HL-60 (cell line): ENCODE data around the gene GARRE1.

Experiments
- DNase-seq, 2 experiments: peaks; one replicate each; pipeline ENCODE4 v3.0.0-alpha.2; 2010 to 2020; ENCODE audit warnings: low read depth in 1 of 2, low spot score in 1 of 2
- H3K27ac ChIP-seq: fragments of 250-450 bp; sonication (Bioruptor Pico); replicated peaks from 2 replicates; pipeline ENCODE4 v1.5.1; 2020; ENCODE audit warnings: mild to moderate bottlenecking, moderate library complexity
- H3K27me3 ChIP-seq: fragments of 250-450 bp; sonication (Bioruptor Pico); 2 replicates; pipeline ENCODE4 v1.5.1; 2021; ENCODE audit warnings: mild to moderate bottlenecking, moderate library complexity; ENCODE audit not compliant: insufficient read depth, poor library complexity, severe bottlenecking
- H3K4me3 ChIP-seq: replicated peaks from 2 replicates; pipeline ENCODE4 v1.5.1; 2011; ENCODE audit warnings: mild to moderate bottlenecking, control low read depth, low read length; ENCODE audit not compliant: insufficient read depth
- GABPA ChIP-seq: IDR thresholded peaks from 2 replicates; pipeline ENCODE4 v1.6.1; 2012; ENCODE audit warnings: low read depth
- POLR2AphosphoS5 ChIP-seq: IDR thresholded peaks from 2 replicates; pipeline ENCODE4 v1.6.1; 2012; ENCODE audit warnings: low read depth
- SPI1 ChIP-seq: IDR thresholded peaks from 2 replicates; pipeline ENCODE4 v1.6.1; 2012; ENCODE audit warnings: low read depth, mild to moderate bottlenecking, borderline replicate concordance
- TF ChIP-seq, protein P1 (sequence below): IDR thresholded peaks from 2 replicates; pipeline ENCODE4 v1.6.1; 2012; ENCODE audit warnings: low read depth; ENCODE audit not compliant: insufficient replicate concordance
- TF ChIP-seq, protein P2 (sequence below): IDR thresholded peaks from one replicate; pipeline ENCODE4 v1.5.1; 2011; ENCODE audit warnings: low read length, control low read depth, inconsistent platforms; ENCODE audit not compliant: insufficient read depth

GARRE1 gene

GRCh38 chr19:34263745-34264237, 9.4 kb downstream of the GARRE1 start:
- DNase-seq, result no peak
- TF ChIP-seq, protein P1, sequence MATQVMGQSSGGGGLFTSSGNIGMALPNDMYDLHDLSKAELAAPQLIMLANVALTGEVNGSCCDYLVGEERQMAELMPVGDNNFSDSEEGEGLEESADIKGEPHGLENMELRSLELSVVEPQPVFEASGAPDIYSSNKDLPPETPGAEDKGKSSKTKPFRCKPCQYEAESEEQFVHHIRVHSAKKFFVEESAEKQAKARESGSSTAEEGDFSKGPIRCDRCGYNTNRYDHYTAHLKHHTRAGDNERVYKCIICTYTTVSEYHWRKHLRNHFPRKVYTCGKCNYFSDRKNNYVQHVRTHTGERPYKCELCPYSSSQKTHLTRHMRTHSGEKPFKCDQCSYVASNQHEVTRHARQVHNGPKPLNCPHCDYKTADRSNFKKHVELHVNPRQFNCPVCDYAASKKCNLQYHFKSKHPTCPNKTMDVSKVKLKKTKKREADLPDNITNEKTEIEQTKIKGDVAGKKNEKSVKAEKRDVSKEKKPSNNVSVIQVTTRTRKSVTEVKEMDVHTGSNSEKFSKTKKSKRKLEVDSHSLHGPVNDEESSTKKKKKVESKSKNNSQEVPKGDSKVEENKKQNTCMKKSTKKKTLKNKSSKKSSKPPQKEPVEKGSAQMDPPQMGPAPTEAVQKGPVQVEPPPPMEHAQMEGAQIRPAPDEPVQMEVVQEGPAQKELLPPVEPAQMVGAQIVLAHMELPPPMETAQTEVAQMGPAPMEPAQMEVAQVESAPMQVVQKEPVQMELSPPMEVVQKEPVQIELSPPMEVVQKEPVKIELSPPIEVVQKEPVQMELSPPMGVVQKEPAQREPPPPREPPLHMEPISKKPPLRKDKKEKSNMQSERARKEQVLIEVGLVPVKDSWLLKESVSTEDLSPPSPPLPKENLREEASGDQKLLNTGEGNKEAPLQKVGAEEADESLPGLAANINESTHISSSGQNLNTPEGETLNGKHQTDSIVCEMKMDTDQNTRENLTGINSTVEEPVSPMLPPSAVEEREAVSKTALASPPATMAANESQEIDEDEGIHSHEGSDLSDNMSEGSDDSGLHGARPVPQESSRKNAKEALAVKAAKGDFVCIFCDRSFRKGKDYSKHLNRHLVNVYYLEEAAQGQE, result no peak
- TF ChIP-seq GABPA, result no peak
- TF ChIP-seq, protein P2, sequence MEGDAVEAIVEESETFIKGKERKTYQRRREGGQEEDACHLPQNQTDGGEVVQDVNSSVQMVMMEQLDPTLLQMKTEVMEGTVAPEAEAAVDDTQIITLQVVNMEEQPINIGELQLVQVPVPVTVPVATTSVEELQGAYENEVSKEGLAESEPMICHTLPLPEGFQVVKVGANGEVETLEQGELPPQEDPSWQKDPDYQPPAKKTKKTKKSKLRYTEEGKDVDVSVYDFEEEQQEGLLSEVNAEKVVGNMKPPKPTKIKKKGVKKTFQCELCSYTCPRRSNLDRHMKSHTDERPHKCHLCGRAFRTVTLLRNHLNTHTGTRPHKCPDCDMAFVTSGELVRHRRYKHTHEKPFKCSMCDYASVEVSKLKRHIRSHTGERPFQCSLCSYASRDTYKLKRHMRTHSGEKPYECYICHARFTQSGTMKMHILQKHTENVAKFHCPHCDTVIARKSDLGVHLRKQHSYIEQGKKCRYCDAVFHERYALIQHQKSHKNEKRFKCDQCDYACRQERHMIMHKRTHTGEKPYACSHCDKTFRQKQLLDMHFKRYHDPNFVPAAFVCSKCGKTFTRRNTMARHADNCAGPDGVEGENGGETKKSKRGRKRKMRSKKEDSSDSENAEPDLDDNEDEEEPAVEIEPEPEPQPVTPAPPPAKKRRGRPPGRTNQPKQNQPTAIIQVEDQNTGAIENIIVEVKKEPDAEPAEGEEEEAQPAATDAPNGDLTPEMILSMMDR, result no peak
- TF ChIP-seq SPI1, result no peak
- TF ChIP-seq POLR2AphosphoS5, result no peak
- Histone ChIP-seq H3K27me3 (no peaks in the 10 kb centered on the region), H3K4me3 (no peak overlapping the region), H3K27ac (no peak overlapping the region)

GRCh38 chr19:34265221-34265650, 10.9 kb downstream of the GARRE1 start:
- Histone ChIP-seq H3K27ac (no peak overlapping the region), H3K27me3 (no peaks in the 10 kb centered on the region), H3K4me3 (no peak overlapping the region)
- TF ChIP-seq POLR2AphosphoS5, result no peak
- no peak for TF ChIP-seq SPI1
- no peak for TF ChIP-seq GABPA
- DNase-seq, result no peak

DNA sequence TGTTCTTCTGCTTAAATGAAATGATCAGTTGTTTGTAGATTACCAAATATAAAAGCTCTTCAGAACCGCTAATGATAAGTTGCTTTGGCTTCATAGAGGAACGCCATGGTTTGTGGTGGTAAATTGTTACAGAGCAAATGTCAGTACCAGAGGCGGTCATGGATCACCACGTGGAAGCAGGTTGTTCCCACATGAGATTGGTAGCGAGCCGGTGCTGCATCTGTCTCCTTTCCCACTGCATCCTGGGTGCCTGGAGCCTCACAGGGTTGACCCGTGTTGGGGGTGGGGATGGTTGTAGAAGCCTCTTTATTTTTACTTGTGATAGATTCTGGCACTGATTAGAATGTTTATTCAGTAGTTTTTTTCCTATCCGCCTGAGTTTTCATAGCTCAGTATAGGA, 14.7 kb downstream of the GARRE1 start:
- Histone ChIP-seq H3K27me3 (no peaks in the 10 kb centered on the region), H3K27ac (no peak overlapping the region), H3K4me3 (no peak overlapping the region)
- DNase-seq, result no peak
- no peak for TF ChIP-seq POLR2AphosphoS5
- TF ChIP-seq, protein P2, result no peak
- TF ChIP-seq SPI1, result no peak
- no peak for TF ChIP-seq GABPA
- TF ChIP-seq, protein P1, result no peak

GRCh38 chr19:34269489-34269888, 15.1 kb downstream of the GARRE1 start:
- H3K4me3 ChIP-seq, result no peak overlapping the region
- H3K27me3 ChIP-seq, result no peaks in the 10 kb centered on the region
- TF ChIP-seq, protein P2, result no peak
- TF ChIP-seq GABPA (no peak), POLR2AphosphoS5 (no peak)
- no peak for DNase-seq
- H3K27ac ChIP-seq, result no peak overlapping the region
